PC-9 (cell line): Measurements from ENCODE around the gene WT1.

ENCODE experiments used
- EZH2 ChIP-seq: fragments of 200-600 bp; sonication (generic); IDR thresholded peaks from 2 replicates; pipeline ENCODE4 v1.8.0; 2017; ENCODE audit warnings: antibody characterized with exemption, low read depth
- TF ChIP-seq, protein P1 (sequence below): fragments of 200-600 bp; sonication (generic); conservative IDR thresholded peaks from 2 replicates; pipeline ENCODE4 v1.6.1; 2017; ENCODE audit warnings: mixed run types, antibody characterized with exemption, mild to moderate bottlenecking, moderate library complexity

DNA sequence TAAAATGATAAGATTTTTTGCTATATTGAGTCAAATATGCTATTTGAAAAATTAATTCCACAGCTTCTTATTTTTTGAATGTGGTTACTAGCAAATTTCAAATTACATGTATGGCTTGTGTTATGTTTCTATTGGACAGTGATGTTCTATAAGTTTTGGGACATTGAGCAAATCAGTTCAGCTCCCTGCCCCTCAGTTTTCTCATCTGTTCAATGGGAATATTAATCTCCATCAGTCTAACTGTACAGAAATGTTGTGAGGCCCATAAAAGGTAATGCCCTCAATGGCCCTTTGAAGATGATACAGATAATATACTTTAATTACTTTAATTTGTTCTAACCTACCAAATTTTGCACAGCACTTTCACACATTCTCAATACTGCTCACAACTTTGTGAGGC, 15.2 kb downstream of the WT1 start:
- TF ChIP-seq, protein P1, sequence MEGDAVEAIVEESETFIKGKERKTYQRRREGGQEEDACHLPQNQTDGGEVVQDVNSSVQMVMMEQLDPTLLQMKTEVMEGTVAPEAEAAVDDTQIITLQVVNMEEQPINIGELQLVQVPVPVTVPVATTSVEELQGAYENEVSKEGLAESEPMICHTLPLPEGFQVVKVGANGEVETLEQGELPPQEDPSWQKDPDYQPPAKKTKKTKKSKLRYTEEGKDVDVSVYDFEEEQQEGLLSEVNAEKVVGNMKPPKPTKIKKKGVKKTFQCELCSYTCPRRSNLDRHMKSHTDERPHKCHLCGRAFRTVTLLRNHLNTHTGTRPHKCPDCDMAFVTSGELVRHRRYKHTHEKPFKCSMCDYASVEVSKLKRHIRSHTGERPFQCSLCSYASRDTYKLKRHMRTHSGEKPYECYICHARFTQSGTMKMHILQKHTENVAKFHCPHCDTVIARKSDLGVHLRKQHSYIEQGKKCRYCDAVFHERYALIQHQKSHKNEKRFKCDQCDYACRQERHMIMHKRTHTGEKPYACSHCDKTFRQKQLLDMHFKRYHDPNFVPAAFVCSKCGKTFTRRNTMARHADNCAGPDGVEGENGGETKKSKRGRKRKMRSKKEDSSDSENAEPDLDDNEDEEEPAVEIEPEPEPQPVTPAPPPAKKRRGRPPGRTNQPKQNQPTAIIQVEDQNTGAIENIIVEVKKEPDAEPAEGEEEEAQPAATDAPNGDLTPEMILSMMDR, result no peak
- no peak for TF ChIP-seq EZH2
